ENCODE measurements around the gene TMEM52B. TPM values are rescaled to one million over a fixed set of nuclear protein-coding genes. Genes with fewer than 3 reads are reported as not detected.

TMEM52B gene
- 1 to 10 TPM in 1 of 4 donors, under 1 TPM in 1, not detected in 2; 0.17 to 1.6 TPM for total RNA-seq

DNA sequence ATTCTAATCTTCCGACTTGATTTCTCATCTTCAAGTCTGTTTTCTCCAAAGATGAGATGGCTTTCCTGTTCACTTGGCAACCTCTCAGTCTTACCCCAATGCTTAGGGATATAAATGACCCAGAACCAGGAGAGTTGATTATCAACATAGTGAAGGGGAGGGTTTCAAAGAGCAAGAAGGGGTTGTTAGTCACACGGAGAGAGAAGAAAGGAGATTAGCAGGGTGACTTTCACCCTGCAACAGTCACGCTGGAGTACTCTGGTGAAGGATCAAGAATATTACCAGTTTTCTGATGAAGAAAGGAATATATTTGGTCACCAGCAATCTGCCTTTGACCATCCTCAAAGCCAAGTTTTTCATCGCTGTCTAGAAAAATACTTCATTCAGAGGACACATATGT is at the start of gene TMEM52B:
Gene TMEM52B (plus strand): TSS at position 212 of the 400 bp plus-strand sequence. CDS start 543 bp downstream, outside the sequence.
- Histone ChIP-seq H3K27ac (replicated peaks in 1 of 4) (no peak within 1 kb of the TSS), H3K9me3 (no peaks in the 10 kb centered on the region), H3K4me1 (peaks cover 0 to 13% (median 5%) of the 10 kb centered on the region in 4 donors), H3K36me3 (no peaks in the 10 kb centered on the region), H3K4me3 (no peak within 1 kb of the TSS), H3K27me3 (no peaks in the 10 kb centered on the region)
- no peak for DNase-seq (ENCODE audit: extremely low spot score)
- TF ChIP-seq CTCF (IDR thresholded peaks at IDR 0.05) (no peak), POLR2A (IDR thresholded peaks at IDR 0.05; ENCODE audit: low read depth) (no peak), EP300 (IDR thresholded peaks at IDR 0.05) (no peak), POLR2AphosphoS5 (IDR thresholded peaks at IDR 0.05) (no peak)
- WGBS: 71% methylated on average over 4 of the region's 4 CpGs
- intact Hi-C loops (cut with DNase I): no loop called here

DNA sequence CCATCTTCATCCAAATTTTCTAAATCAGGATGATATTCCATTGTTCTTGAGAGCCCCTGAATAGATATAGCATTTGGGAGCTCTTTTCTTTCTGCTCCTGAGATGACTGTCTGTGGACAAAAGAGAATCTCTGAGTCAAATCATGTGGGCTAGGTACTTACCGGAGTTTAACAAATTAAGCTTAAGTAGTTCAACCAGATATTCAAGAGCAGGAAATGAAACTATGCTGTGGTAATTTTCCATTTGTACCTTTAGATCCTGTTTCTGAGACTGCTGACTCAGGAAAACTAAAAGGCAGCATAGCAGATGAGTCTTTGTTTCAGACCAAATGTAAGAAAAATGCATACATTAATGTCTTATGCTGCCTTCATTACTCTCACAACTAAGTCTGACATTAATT is 48.8 kb upstream of the TMEM52B start, which contains the start of gene CLEC7A:
Gene CLEC7A (minus strand): TSS at position 158 of the 400 bp plus-strand sequence. CDS start 117 bp downstream, at position 41.
- no peak for DNase-seq (ENCODE audit: extremely low spot score)
- Histone ChIP-seq H3K9me3 (no peaks in the 10 kb centered on the region), H3K4me1 (peaks cover 0 to 18% (median 3%) of the 10 kb centered on the region in 4 donors), H3K27ac (replicated peaks in 1 of 4) (peak within 1 kb of the TSS; percentile 6 to 37 (median 29)), H3K4me3 (peak within 1 kb of the TSS; percentile 7 to 35 (median 17)), H3K36me3 (no peaks in the 10 kb centered on the region), H3K27me3 (no peaks in the 10 kb centered on the region)
- no peak for TF ChIP-seq CTCF (IDR thresholded peaks at IDR 0.05)
- no peak for TF ChIP-seq POLR2A (IDR thresholded peaks at IDR 0.05; ENCODE audit: low read depth)
- TF ChIP-seq EP300 (IDR thresholded peaks at IDR 0.05): no peak
- TF ChIP-seq POLR2AphosphoS5 (IDR thresholded peaks at IDR 0.05): no peak
- 81% methylated on average over 1 of the region's 1 CpG for WGBS
- intact Hi-C loops (cut with DNase I): no loop called here

DNA sequence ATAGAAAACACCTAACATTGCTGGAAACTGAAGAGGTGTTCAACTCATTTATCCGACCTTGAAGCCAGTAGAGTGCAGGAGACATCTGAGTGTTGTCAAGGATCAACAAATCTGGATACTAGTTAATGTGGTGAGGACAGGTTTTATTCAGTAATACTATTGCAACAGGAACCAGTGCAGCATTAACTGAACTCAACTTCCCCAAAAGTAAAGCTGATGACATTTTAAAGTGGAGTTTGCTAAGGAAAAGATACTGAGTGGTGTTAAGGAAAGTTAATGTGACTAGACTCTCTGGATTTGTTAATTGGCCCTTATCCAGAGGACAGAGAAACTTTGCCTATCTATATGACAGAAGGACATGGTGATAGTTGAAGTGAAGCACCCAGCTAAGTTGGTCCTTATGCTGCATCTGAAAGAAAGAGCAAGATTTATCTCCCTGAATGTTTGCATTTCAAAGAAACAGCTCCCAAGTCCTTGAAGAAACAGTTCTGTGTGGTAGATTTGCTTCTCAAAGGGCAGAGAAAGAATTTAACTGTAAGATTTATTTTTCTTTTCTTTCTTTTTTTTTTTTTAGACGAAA is 47.6 kb upstream of the TMEM52B start:
- DNase-seq (ENCODE audit: extremely low spot score): no peak
- Histone ChIP-seq H3K27me3 (no peaks in the 10 kb centered on the region), H3K27ac (replicated peaks in 1 of 4) (peak overlapping the region in 2 of 4 donors; percentile 12 to 41), H3K9me3 (no peaks in the 10 kb centered on the region), H3K4me1 (peaks cover 0 to 18% (median 3%) of the 10 kb centered on the region in 4 donors), H3K36me3 (no peaks in the 10 kb centered on the region), H3K4me3 (no peak overlapping the region)
- intact Hi-C loops (cut with DNase I): no loop called here
- TF ChIP-seq CTCF (IDR thresholded peaks at IDR 0.05) (no peak), EP300 (IDR thresholded peaks at IDR 0.05) (no peak), POLR2AphosphoS5 (IDR thresholded peaks at IDR 0.05) (no peak), POLR2A (IDR thresholded peaks at IDR 0.05; ENCODE audit: low read depth) (no peak)
- whole genome bisulfite sequencing: 51% methylated on average over 2 of the region's 2 CpGs

DNA sequence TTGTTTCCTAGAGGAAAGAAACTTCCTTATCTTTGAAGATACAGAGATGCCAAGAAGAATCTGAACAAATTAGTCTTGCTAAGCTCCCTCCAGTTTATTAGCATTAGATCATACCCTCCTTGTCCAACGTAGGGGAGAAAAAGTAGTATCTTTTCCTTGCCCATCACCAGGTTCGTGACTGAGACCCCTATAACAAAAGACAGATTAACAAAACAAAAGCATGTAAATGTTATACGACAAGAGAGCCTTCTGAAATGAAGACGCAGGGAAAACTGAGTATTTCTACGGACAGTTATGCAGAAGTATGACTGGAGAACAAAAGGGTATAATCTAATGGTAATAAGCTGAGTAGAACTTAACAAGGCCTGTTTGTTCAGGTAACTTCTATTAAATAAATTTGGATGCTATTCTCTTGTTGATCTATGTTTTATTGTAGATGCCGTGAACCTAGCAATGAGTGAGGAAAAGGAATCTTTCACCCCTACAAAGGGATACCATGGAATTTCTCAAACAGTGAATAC is 45.9 kb upstream of the TMEM52B start:
- H3K27ac ChIP-seq (replicated peaks in 1 of 4): peak overlapping the region in 1 of 4 donors; percentile 41
- no peaks in the 10 kb centered on the region for H3K27me3 ChIP-seq
- intact Hi-C loops (cut with DNase I): no loop called here
- no peaks in the 10 kb centered on the region for H3K9me3 ChIP-seq
- no peaks in the 10 kb centered on the region for H3K36me3 ChIP-seq
- TF ChIP-seq CTCF (IDR thresholded peaks at IDR 0.05) (no peak), POLR2AphosphoS5 (IDR thresholded peaks at IDR 0.05) (no peak), POLR2A (IDR thresholded peaks at IDR 0.05; ENCODE audit: low read depth) (no peak), EP300 (IDR thresholded peaks at IDR 0.05) (no peak)
- H3K4me3 ChIP-seq: no peak overlapping the region
- no peak for DNase-seq (ENCODE audit: extremely low spot score)
- 83% methylated on average over 6 of the region's 6 CpGs for WGBS
- peaks cover 0 to 18% (median 3%) of the 10 kb centered on the region in 4 donors for H3K4me1 ChIP-seq

All from esophagus muscularis mucosa (tissue), 4 donors.